HG02588 (cell line): ENCODE data around the gene SMAD1.
"Not testable (repeated sequence)": the region's sequence is repeated elsewhere in the genome, so short reads cannot be mapped to it uniquely, and the experiment has no call there.

Experiments used
- ATAC-seq: cut with Tn5 transposase; IDR thresholded peaks from one replicate; pipeline ENCODE4 v1.9.1; 2021; ENCODE audit warnings: mild to moderate bottlenecking, moderate library complexity; ENCODE audit not compliant: unreplicated experiment

The SMAD1 gene

DNA sequence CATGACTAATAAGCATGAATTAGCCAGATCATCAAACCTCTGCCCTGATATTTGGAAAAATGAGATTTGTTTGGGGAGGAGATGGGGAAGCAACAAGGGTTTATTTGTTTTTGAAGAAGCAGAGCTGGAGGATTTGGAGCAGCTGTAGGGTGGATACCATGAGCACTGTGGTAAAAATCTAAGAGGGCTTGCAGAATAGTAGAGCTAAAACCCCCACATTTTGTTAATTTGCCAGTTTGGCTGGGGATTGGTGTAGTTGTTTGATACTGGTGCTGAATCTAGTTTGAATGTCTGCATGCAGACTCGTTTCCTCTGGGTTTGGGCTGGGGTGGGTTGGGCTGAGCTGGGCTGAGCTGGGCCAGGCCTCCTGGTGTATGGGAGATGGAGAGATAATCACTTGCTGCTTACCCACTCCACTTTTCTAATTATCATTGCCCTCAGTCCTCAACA is 43.7 kb downstream of the SMAD1 start:
- no peak for ATAC-seq

DNA sequence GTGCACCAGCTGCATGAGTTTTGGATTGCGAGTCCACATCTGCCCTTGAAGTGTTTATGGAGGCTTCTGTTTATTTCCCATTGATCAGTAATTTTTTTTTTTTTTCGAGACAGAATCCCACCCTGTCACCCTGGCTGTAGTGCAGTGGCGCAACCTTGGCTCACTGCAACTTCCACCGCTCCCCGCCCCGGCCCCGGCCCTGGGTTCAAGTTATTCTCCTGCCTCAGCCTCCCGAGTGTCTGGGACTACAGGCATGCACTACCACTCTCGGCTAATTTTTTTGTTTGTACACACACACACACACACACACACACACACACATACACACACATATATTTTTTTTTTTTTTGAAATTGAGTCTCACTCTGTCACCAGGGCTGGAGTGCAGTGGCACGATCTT is 46.1 kb downstream of the SMAD1 start:
- no peak for ATAC-seq

DNA sequence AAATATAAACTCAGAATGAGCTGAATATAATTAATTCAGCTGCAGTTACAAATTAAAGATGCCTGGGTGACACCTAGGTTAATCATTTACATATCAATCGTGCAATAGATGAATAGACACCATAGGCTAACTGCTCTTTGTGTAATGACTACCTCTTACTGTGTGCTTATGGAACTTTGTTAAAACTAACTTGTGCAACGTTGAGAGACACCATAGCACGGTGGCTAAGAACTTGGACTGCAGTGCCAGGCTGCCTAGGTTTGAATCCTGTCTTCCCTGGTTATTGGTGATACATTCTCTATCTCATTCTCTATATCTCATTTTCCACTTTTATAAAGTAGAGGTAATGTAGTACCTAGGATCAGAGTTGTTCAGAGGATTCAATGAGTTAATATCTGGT is 46.9 kb downstream of the SMAD1 start:
- ATAC-seq = no peak

DNA sequence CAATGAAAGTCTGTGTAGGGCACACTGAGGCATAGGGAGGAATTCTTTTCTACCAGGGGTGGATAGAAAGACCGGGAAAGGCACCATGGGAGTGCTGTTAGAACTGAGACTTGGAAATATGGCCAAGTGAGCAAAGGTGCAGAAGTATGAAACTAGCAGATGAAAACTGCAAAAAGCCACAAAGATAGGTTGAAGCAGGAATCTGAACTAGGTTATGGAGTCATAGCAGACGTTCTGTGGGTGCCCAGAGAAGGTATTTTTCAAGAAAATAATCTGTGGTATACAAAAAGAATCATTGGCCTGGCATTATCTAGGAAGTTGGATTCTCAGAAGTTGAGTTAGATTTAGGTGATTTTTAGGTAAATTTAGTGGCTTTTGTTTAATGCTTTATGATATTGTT is 48.5 kb downstream of the SMAD1 start:
- ATAC-seq = peak; percentile 43

DNA sequence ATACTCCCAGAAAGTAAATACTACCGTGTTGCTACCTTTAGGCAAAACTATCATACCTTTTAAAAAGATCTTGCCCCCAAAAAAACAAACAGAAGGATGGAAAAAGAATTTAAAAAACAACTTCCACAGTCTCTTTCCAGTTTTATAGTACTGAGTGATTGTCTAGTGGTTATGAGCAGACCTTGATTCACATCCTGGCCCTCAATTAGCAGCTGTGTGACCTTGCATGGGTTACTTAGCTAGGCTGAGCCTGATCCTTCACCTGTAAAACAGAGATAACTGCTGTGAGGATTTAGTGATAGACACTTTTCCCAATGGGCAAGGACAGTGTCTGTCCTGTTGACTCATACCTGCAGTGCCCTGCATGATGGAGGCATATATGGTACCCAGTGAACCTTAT is 49.0 kb downstream of the SMAD1 start:
- ATAC-seq = no peak

DNA sequence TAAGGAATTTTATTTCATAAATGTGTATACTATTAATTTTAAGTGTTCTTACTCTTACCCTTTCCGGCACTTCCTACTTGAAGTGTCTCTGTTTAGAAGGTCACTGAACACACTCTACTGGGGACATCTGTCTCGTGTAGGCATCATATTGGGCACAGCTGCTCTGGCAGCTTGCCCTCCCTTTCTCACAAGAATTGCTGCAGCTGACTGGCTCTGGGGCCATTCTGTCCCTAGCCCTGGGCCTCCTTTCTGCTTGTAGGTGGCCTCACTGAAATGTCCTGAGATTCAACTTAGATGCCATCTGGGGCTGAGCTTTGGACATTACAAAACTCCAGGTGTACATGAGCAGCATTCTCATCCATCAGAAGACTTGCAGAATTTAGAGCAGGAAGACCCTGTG is 49.6 kb downstream of the SMAD1 start:
- ATAC-seq = no peak

DNA sequence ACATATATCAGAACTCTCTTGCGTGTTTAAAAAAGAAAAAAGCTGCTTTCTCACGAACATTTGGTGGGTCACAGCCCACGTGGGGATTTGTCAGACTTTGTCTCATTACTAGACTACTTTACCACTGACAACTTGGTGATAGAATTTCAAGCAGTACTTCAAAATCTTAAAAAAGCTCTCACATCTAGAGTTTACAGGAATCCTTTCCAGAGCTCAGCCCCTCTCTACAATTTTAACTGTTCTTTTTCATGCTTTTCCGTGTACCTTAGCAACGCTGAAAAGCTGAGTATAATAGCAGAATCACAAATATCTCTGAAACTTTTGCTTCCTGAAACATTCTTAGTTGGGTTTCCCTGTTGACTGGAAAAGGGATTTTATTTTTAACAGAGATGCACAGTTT is 50.2 kb downstream of the SMAD1 start:
- no peak for ATAC-seq

DNA sequence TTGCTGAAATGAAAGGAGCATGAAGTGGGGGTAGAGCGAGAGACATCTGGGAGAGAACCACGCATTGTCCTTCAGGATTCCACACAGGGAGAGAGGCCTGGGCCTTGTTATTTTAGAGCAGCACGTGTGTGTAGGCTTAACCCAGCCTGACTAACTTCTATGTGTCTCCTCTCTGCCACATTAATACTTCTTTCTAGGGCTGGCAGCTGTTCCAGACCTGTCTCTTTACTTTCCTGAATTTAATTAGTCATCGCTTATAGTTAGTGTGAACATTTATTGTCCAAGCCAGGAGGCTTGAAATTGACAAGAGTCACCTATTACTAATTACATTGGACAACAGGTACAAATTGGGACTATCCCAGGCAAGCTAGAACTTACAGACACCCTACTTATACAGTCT is 51.3 kb downstream of the SMAD1 start:
- ATAC-seq = no peak

DNA sequence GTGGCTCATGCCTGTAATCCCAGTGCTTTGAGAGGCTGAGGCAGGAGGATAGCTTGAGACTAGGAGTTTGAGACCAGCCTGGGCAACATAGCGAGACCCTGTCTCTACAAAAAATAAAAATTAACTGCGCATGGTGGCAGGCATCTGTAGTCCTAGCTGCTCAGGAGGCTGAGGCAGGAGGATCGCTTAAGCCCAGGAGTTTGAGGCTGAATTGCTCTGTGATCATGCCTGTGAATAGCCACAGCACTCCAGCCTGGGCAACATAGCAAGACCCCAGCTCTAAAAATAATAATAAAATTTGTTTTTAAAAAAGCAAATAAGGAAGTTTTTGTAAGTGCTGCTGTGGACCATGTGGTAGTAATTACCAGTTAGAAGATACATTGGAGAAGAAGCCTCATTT is 51.8 kb downstream of the SMAD1 start:
- not testable (repeated sequence) for ATAC-seq

DNA sequence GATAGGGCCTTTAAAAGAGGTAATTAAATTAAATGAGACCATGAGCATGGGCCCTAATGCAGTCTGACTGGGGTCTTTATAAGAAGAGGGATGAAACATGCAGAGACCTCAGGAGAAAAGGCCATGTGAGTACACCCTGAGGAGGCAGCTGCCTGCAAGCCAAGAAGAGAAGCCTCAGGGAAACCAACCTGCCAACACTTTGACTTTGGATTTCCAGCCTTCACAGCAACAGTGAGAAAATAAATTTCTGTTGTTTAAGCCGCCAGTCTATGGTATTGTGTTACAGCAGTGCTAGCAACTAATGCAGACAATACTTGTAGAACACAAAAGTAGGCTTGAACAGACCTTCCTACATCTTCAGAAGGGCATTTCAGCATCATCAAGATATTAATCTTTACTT is 52.3 kb downstream of the SMAD1 start:
- ATAC-seq = no peak

DNA sequence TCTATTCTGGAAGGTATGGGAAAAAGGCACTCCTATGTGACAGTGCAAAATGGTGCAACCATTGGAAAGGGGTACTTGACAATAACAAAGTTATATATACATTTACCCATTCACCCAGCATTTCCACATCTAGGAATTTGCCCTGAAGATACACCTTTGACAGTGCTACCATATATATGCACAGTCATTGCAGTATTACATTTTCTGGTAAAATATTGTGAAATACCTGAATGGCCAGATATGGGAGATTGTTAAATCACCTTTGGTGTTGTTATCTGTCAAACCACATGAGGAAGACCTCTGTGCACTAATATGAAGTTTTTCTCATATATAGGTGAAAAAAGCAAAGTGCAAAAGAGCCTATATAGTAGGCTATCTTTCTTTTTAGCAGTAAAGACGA is 53.5 kb downstream of the SMAD1 start:
- ATAC-seq = no peak

DNA sequence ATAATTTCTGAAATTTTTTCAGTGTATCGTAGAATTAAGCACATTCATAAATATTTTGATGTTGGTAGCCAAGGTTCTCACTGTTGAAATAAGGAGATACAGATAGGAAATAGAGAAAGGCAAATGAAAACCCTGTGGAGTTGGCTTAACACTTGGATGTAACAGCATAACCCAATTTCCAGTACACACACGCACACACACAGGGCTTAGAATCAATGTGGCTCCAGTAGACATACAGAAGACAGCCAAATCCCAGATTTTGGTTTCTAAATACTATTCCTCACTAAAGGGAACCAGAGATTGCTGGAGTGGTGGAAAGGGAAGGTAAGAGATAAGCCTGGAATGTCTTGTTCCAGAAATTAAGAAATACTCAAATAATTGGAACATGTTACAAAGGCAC is 54.4 kb downstream of the SMAD1 start:
- ATAC-seq = no peak

DNA sequence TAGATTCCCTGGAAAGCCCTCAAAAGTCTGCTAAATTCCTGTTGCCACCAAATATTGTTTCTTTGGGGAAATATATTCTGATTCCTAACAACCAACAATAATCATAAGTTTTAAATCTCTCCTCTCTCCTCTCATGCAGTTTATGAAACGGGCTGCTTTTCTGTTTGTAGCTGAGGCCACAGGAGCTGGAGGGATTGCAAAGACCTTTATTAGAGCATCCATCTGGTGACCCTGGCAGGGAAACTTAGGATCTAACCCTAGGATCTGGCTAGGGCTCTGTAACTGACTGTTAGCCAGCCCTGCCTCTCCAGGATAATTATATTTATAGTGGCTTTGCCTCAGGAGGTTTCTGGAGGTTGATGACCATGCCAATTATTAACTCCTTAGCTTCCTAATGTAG is 56.9 kb downstream of the SMAD1 start:
- no peak for ATAC-seq

DNA sequence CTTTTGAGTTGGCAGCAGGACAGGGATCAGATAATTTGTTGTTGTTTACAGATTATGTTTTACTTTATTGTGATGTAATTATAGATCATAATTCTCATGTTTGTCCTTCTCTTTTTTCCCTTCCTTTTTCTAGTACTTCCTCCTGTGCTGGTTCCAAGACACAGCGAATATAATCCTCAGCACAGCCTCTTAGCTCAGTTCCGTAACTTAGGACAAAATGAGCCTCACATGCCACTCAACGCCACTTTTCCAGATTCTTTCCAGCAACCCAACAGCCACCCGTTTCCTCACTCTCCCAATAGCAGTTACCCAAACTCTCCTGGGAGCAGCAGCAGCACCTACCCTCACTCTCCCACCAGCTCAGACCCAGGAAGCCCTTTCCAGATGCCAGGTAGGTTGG is 58.0 kb downstream of the SMAD1 start:
- no peak for ATAC-seq

DNA sequence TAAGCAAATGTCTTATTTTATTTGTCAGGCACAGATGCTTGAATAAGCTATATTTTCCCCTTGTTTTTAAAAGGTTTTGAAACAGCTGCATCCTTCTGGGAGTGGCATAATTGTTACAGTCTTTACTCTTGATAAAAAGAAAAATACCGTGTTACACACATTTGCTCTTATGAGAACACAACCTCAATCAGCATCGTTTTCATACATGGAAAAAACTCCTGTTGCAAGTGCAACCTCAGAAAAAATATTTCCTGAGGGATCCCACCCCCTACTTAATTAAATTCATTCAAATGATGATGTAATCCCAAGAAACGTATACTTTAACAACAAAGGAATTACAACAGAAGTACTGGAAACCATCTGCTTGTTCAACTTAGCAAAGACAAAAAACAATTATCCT is 58.6 kb downstream of the SMAD1 start:
- no peak for ATAC-seq

DNA sequence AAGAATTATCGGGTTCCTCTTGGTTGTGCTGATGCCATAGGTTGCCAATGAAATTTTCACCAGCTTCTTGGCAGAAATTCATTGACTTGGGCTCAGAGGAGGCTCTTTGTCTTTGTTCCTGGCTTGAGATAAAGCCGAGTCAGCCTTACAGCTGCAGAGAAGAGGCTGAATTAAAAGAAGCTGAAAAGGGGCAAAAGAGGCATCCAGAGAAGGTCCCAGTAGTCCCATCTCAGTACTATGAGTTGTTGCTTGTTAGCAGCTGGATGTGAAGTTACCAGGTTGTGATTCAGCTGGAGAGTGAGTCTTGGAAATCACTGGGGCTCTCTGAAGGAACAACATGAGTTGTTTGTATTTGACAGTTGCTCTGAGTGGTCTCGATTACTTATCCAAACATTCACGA is 59.7 kb downstream of the SMAD1 start:
- no peak for ATAC-seq

DNA sequence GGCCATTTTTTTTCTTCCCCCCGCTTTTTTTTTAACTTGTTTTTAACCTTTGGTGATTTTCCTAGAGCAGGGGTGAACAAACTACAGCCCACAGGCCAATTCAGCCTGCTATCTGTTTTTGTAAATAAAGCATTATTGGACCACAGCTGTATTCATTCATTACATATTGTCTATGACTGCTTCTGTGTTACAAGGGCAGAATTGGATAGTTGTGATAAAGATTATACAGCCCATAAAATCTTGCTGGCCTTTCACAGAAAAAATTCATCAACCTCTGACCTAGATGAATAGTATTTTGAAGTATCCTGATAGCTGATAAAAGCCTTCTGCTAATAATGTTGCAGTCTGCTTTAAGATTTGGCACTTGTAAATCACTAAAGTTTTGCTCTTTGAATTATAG is 63.4 kb downstream of the SMAD1 start:
- ATAC-seq = no peak

DNA sequence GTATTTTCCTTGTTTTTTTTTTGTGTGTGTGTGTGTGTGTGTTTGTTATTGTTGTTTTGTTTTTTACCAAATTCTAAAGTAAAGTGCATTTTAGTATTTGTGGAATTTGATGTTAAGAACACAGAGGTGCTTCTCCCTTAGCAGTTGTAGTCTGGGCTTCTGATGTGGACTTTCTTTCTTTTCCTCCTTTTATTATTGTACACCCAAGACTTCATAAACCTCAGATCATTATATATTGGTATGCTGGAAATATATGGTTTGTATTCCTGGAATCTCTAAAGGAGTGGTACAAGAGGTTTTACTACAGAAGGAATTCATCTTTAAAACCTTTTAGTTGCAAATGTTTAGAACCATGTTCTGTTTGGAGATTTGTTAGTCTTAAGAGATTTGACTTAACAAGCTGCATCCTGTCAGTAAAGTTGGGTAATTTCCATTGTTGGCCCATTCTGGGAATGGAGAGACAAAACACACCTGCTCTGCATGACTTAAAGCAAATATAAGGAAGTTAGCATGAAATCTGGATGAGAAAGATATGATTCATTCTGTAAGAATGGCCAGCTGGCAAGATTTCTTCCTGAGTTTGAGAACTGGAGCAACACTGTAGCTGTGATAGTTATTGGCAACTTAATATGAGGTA is 64.0 kb downstream of the SMAD1 start:
- ATAC-seq = no peak

DNA sequence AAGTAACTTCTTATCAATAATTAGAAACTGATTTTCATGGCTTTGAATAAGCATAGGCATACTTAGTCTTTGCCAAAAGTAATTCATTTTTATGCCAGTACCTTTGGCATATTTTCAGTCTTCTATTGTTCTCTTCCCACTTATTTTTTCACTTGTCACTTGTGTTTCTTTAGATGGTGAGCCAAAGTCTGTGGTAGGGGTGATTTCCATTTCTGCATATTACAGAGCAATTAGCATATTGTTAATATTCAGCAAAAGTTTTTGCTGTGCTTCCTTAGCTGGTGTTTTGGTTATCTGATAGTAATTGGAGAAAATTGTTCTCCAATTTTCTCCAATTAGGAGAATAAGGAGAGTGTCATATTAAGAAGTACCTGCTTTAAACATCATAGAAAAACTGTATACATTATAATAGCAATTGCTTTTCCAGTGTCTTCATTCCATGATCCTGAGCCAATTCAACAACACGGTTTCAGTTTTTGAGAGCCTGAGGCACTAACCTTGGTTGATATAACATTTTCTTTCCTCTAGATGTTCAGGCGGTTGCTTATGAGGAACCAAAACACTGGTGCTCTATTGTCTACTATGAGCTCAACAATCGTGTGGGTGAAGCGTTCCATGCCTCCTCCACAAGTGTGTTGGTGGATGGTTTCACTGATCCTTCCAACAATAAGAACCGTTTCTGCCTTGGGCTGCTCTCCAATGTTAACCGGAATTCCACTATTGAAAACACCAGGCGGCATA is 64.7 kb downstream of the SMAD1 start:
- no peak for ATAC-seq

DNA sequence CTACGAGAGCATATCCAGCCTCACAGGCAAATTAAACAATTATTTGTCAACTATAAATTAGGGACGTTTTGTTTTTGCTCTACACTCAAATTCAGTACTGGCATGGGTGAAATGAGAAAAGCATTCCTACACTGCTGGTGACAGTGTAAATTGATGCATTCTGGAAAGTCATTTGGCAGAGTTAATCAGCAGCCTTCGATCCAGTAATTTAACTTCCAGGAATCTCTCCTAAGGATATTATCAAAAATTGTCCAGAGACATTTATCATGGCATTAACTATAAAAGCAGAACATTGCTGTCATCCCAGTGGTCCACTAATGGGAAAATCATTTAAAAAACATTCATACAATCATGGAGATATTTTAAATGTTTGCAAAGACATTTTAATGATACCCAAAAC is 70.0 kb downstream of the SMAD1 start:
- ATAC-seq = no peak

DNA sequence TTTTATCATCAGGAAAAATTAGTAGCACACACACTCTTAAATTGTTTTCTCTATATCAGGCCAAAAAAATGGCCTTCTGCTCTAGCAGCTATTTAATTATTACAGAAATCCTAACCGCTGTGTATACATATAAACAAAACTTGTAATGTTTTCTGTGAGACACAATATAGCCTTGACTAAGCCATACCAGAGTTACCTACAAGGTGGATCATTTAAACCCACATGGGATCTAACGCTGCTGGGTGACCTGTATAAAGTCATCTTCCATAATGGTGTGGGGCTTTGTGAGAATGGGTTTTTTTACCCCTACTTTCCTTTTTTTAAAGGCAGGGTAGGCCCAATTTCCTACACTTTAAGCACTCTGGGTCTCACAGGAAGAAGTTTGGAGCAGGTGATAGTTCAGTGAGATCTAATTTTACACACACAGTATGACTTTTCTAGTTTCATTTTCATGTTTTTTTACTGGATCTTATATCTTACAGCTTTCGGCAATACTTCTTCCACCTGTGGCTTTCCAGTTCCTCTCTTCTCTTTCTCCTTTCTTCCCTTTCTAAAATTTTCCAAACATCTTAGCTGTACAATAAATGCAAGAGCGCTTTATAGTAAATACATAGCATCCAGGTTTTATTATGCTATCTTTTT is 70.6 kb downstream of the SMAD1 start:
- peak; percentile 77 for ATAC-seq

DNA sequence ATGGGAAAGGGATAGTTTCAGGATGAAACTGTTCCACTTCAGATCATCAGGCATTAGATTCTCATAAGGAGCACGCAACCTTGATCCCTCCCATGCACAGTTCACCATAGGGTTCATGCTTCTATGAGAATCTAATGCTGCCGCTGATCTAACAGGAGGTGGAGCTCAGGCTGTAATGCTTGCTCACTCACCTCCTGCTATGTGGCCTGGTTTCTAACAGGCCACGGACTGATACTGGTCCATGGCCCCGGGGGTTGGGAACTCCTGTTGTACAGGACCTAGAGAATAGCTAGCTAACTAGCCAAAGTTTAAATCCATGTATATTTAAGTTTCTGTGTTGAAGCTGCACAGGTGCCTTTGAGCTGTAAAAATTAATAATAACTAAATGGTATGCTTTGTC is 71.7 kb downstream of the SMAD1 start:
- ATAC-seq = no peak
